ENCODE data around the gene ATP5F1C.
A peak's percentile ranks its signal among the peaks of the same experiment; 100 is the strongest.
"Not testable (repeated sequence)": the region's sequence is repeated elsewhere in the genome, so short reads cannot be mapped to it uniquely, and the experiment has no call there.

The ATP5F1C gene

DNA sequence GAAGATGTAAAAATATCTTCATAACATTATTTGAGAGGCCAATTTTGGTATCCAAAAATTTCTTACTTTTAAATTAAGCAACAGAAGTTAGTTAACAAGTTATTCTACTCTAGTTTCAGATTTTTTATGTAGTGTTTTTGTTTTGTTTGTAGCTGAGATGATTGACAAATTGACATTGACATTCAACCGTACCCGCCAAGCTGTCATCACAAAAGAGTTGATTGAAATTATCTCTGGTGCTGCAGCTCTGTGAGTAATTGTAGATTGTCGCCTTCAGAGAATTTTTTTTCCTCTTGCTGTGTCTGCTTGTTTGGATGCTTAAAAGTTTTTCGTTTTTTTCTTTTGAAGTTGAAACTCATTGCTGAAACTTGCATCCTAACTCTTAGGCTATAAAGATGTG lies 14.6 kb downstream of the ATP5F1C start:
- no peaks in the 10 kb centered on the region for H3K27me3 ChIP-seq (ENCODE audit: control insufficient read depth, insufficient read depth, low read length)
- H3K9ac ChIP-seq (ENCODE audit: low read length), result no peak overlapping the region
- no peaks in the 10 kb centered on the region for H3K9me3 ChIP-seq (ENCODE audit: control insufficient read depth, low read length)
- H3K36me3 ChIP-seq (ENCODE audit: control insufficient read depth, insufficient read depth, low read length), result peaks cover 8% of the 10 kb centered on the region
- H3K4me3 ChIP-seq (ENCODE audit: low read length), result no peak overlapping the region
- no peaks in the 10 kb centered on the region for H3K4me1 ChIP-seq (ENCODE audit: control insufficient read depth, insufficient read depth, low read length)

GRCh38 chr10:7804216-7804615 lies 16.2 kb downstream of the ATP5F1C start:
- Histone ChIP-seq H3K9me3 (ENCODE audit: control insufficient read depth, low read length) (no peaks in the 10 kb centered on the region), H3K36me3 (ENCODE audit: control insufficient read depth, insufficient read depth, low read length) (peaks cover 8% of the 10 kb centered on the region), H3K4me1 (ENCODE audit: control insufficient read depth, insufficient read depth, low read length) (no peaks in the 10 kb centered on the region), H3K4me3 (ENCODE audit: low read length) (no peak overlapping the region), H3K27me3 (ENCODE audit: control insufficient read depth, insufficient read depth, low read length) (no peaks in the 10 kb centered on the region), H3K9ac (ENCODE audit: low read length) (no peak overlapping the region)

GRCh38 chr10:7804741-7805140 lies 16.8 kb downstream of the ATP5F1C start:
- H3K36me3 ChIP-seq (ENCODE audit: control insufficient read depth, insufficient read depth, low read length), result peaks cover 8% of the 10 kb centered on the region

GRCh38 chr10:7808686-7809267 lies 20.8 kb downstream of the ATP5F1C start:
- no peak overlapping the region for H3K9ac ChIP-seq (ENCODE audit: low read length)
- H3K36me3 ChIP-seq (ENCODE audit: control insufficient read depth, insufficient read depth, low read length), result peaks cover 8% of the 10 kb centered on the region
- H3K27me3 ChIP-seq (ENCODE audit: control insufficient read depth, insufficient read depth, low read length), result no peaks in the 10 kb centered on the region
- H3K4me1 ChIP-seq (ENCODE audit: control insufficient read depth, insufficient read depth, low read length), result no peaks in the 10 kb centered on the region
- H3K9me3 ChIP-seq (ENCODE audit: control insufficient read depth, low read length), result no peaks in the 10 kb centered on the region
- no peak overlapping the region for H3K4me3 ChIP-seq (ENCODE audit: low read length)

More at GRCh38 chr10:7804741-7805140, 16.8 kb downstream of the ATP5F1C start:
- Histone ChIP-seq H3K9ac (ENCODE audit: low read length) (no peak overlapping the region), H3K4me1 (ENCODE audit: control insufficient read depth, insufficient read depth, low read length) (no peaks in the 10 kb centered on the region), H3K9me3 (ENCODE audit: control insufficient read depth, low read length) (no peaks in the 10 kb centered on the region), H3K27me3 (ENCODE audit: control insufficient read depth, insufficient read depth, low read length) (no peaks in the 10 kb centered on the region), H3K4me3 (ENCODE audit: low read length) (no peak overlapping the region)

GRCh38 chr10:7810443-7810842 lies 22.5 kb downstream of the ATP5F1C start:
- Histone ChIP-seq H3K4me1 (ENCODE audit: control insufficient read depth, insufficient read depth, low read length) (no peaks in the 10 kb centered on the region), H3K9me3 (ENCODE audit: control insufficient read depth, low read length) (no peaks in the 10 kb centered on the region), H3K9ac (ENCODE audit: low read length) (no peak overlapping the region), H3K27me3 (ENCODE audit: control insufficient read depth, insufficient read depth, low read length) (no peaks in the 10 kb centered on the region), H3K36me3 (ENCODE audit: control insufficient read depth, insufficient read depth, low read length) (no peaks in the 10 kb centered on the region), H3K4me3 (ENCODE audit: low read length) (no peak overlapping the region)

DNA sequence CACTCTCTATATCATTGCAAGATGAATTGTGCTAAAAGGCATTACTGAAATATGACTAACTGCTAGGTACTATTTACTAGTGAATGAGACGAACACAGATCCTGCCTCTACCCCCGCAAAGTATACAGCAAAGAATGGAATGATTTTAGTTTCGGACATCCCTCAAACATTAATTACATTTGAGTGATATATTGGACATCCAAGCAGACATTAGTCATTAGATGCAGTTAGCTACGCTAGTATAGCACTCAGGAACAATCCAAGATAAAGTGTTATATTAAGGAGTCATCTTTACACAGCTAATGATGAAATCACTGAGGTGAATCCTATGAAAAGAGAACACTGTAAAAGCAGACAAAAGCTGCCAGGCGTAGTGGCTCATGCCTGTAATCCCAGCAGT lies 23.0 kb downstream of the ATP5F1C start:
- no peak overlapping the region for H3K9ac ChIP-seq (ENCODE audit: low read length)
- no peaks in the 10 kb centered on the region for H3K36me3 ChIP-seq (ENCODE audit: control insufficient read depth, insufficient read depth, low read length)
- no peaks in the 10 kb centered on the region for H3K27me3 ChIP-seq (ENCODE audit: control insufficient read depth, insufficient read depth, low read length)
- no peaks in the 10 kb centered on the region for H3K4me1 ChIP-seq (ENCODE audit: control insufficient read depth, insufficient read depth, low read length)
- no peak overlapping the region for H3K4me3 ChIP-seq (ENCODE audit: low read length)
- no peaks in the 10 kb centered on the region for H3K9me3 ChIP-seq (ENCODE audit: control insufficient read depth, low read length)

DNA sequence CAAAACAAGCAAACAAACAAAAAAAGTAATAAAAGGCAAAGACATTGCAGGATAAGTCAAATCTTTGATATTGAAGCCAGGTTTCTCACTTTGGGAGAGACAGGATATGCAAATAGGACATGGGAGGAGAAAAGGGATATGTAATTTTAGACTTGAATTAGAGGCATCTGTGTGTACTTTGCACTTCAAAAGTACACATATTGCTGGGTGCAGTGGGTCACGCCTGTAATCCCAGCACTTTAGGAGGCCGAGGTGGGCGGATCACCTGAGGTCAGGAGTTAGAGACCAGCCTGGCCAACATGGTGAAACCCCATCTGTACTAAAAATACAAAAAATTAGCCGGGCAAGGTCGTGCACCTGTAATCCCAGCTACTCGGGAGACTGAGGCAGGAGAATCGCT lies 23.8 kb downstream of the ATP5F1C start:
- H3K27me3 ChIP-seq (ENCODE audit: control insufficient read depth, insufficient read depth, low read length); H3K9me3 ChIP-seq (ENCODE audit: control insufficient read depth, low read length); H3K9ac ChIP-seq (ENCODE audit: low read length); H3K4me1 ChIP-seq (ENCODE audit: control insufficient read depth, insufficient read depth, low read length); H3K36me3 ChIP-seq (ENCODE audit: control insufficient read depth, insufficient read depth, low read length); H3K4me3 ChIP-seq (ENCODE audit: low read length): not testable (repeated sequence)

GRCh38 chr10:7813481-7813880 lies 25.5 kb downstream of the ATP5F1C start:
- no peaks in the 10 kb centered on the region for H3K27me3 ChIP-seq (ENCODE audit: control insufficient read depth, insufficient read depth, low read length)
- H3K9ac ChIP-seq (ENCODE audit: low read length), result no peak overlapping the region
- no peak overlapping the region for H3K4me3 ChIP-seq (ENCODE audit: low read length)
- no peaks in the 10 kb centered on the region for H3K9me3 ChIP-seq (ENCODE audit: control insufficient read depth, low read length)
- H3K36me3 ChIP-seq (ENCODE audit: control insufficient read depth, insufficient read depth, low read length), result no peaks in the 10 kb centered on the region
- no peaks in the 10 kb centered on the region for H3K4me1 ChIP-seq (ENCODE audit: control insufficient read depth, insufficient read depth, low read length)

- Histone ChIP-seq H3K27me3 (ENCODE audit: control insufficient read depth, insufficient read depth, low read length) (no peaks in the 10 kb centered on the region), H3K9ac (ENCODE audit: low read length) (peak overlapping the region; percentile 73), H3K9me3 (ENCODE audit: control insufficient read depth, low read length) (no peaks in the 10 kb centered on the region), H3K4me3 (ENCODE audit: low read length) (peak overlapping the region; percentile 84), H3K4me1 (ENCODE audit: control insufficient read depth, insufficient read depth, low read length) (no peaks in the 10 kb centered on the region), H3K36me3 (ENCODE audit: control insufficient read depth, insufficient read depth, low read length) (no peaks in the 10 kb centered on the region)
These were observed 29.6 kb downstream of the ATP5F1C start for GRCh38 chr10:7817576-7817975.

- peak overlapping the region; percentile 73 for H3K9ac ChIP-seq (ENCODE audit: low read length)
- no peaks in the 10 kb centered on the region for H3K4me1 ChIP-seq (ENCODE audit: control insufficient read depth, insufficient read depth, low read length)
- no peaks in the 10 kb centered on the region for H3K9me3 ChIP-seq (ENCODE audit: control insufficient read depth, low read length)
- no peaks in the 10 kb centered on the region for H3K36me3 ChIP-seq (ENCODE audit: control insufficient read depth, insufficient read depth, low read length)
- H3K4me3 ChIP-seq (ENCODE audit: low read length), result peak overlapping the region; percentile 84
- no peaks in the 10 kb centered on the region for H3K27me3 ChIP-seq (ENCODE audit: control insufficient read depth, insufficient read depth, low read length)
These were observed 30.0 kb downstream of the ATP5F1C start for GRCh38 chr10:7817984-7818294.

GRCh38 chr10:7818295-7819120 lies 30.5 kb downstream of the ATP5F1C start, which contains the start of gene TAF3:
TAF3 (plus strand) TSS chr10:7818505; CDS start chr10:7818710, 205 bp downstream.
- Histone ChIP-seq H3K9me3 (ENCODE audit: control insufficient read depth, low read length) (no peaks in the 10 kb centered on the region), H3K9ac (ENCODE audit: low read length) (peak within 1 kb of the TSS; percentile 73), H3K27me3 (ENCODE audit: control insufficient read depth, insufficient read depth, low read length) (no peaks in the 10 kb centered on the region), H3K4me3 (ENCODE audit: low read length) (peak within 1 kb of the TSS; percentile 84), H3K4me1 (ENCODE audit: control insufficient read depth, insufficient read depth, low read length) (no peaks in the 10 kb centered on the region), H3K36me3 (ENCODE audit: control insufficient read depth, insufficient read depth, low read length) (no peaks in the 10 kb centered on the region)

- Histone ChIP-seq H3K27me3 (ENCODE audit: control insufficient read depth, insufficient read depth, low read length) (no peaks in the 10 kb centered on the region), H3K4me3 (ENCODE audit: low read length) (peak overlapping the region; percentile 84), H3K36me3 (ENCODE audit: control insufficient read depth, insufficient read depth, low read length) (no peaks in the 10 kb centered on the region), H3K9ac (ENCODE audit: low read length) (peak overlapping the region; percentile 73), H3K9me3 (ENCODE audit: control insufficient read depth, low read length) (no peaks in the 10 kb centered on the region), H3K4me1 (ENCODE audit: control insufficient read depth, insufficient read depth, low read length) (no peaks in the 10 kb centered on the region)
These were observed 31.1 kb downstream of the ATP5F1C start for GRCh38 chr10:7819121-7819460.

Measured in mucosa of stomach (tissue), 1 donor.